K562 (cell line): ENCODE measurements around the gene GATM. TPM values are rescaled to one million over a fixed set of nuclear protein-coding genes. Genes with fewer than 3 reads are reported as not detected.

Experiments
- BRD4 ChIP-seq: fragments of 200-600 bp; sonication (generic); IDR thresholded peaks from 2 replicates; pipeline ENCODE4 v1.6.1; 2017; ENCODE audit warnings: inconsistent platforms
- EHMT2 ChIP-seq: fragments of 450-650 bp; IDR thresholded peaks from 2 replicates; pipeline ENCODE4 v1.6.1; 2018; ENCODE audit warnings: antibody characterized with exemption
- EWSR1 ChIP-seq: fragments of 450-650 bp; IDR thresholded peaks from 2 replicates; pipeline ENCODE4 v1.6.1; 2018; ENCODE audit warnings: borderline replicate concordance, mild to moderate bottlenecking, low read depth, moderate library complexity; ENCODE audit not compliant: partially characterized antibody
- HDAC8 ChIP-seq: fragments of 450-650 bp; IDR thresholded peaks from 2 replicates; pipeline ENCODE4 v1.6.1; 2016; ENCODE audit warnings: mild to moderate bottlenecking, missing genetic modification characterization, moderate library complexity, missing compliant biosample characterization
- HDGF ChIP-seq: fragments of 450-650 bp; IDR thresholded peaks from 2 replicates; pipeline ENCODE4 v1.6.1; 2016
- KAT2B ChIP-seq: IDR thresholded peaks from one replicate; pipeline ENCODE4 v1.6.1; 2012; ENCODE audit warnings: low read depth, mild to moderate bottlenecking, control low read depth, inconsistent platforms, low read length, moderate library complexity
- KHSRP ChIP-seq: fragments of 450-650 bp; IDR thresholded peaks from 2 replicates; pipeline ENCODE4 v1.6.1; 2017
- KLF1 ChIP-seq: fragments of 450-650 bp; IDR thresholded peaks from 2 replicates; pipeline ENCODE4 v1.6.1; 2016; ENCODE audit warnings: missing genetic modification characterization, missing compliant biosample characterization
- MTA1 ChIP-seq: fragments of 450-650 bp; IDR thresholded peaks from 2 replicates; pipeline ENCODE4 v1.6.1; 2017; ENCODE audit warnings: borderline replicate concordance
- PCBP1 ChIP-seq: fragments of 200-400 bp; formaldehyde crosslinking; IDR thresholded peaks from 2 replicates; pipeline ENCODE4 v1.6.1; 2018; ENCODE audit warnings: mild to moderate bottlenecking, low read depth, low read length; ENCODE audit not compliant: poor library complexity, severe bottlenecking
- SNIP1 ChIP-seq: fragments of 450-650 bp; IDR thresholded peaks from 2 replicates; pipeline ENCODE4 v1.7.1; 2017; ENCODE audit warnings: low read depth, mild to moderate bottlenecking
- SP2 ChIP-seq: IDR thresholded peaks from 2 replicates; pipeline ENCODE4 v1.6.1; 2011; ENCODE audit warnings: mild to moderate bottlenecking, low read depth, low read length, moderate library complexity; ENCODE audit not compliant: poor library complexity, severe bottlenecking; ENCODE audit errors: extremely low read depth
- TAL1 ChIP-seq: fragments of 450-650 bp; IDR thresholded peaks from 2 replicates; pipeline ENCODE4 v1.6.1; 2016; ENCODE audit warnings: mild to moderate bottlenecking
- THRA ChIP-seq: fragments of 450-650 bp; IDR thresholded peaks from 2 replicates; pipeline ENCODE4 v1.6.1; 2017; ENCODE audit warnings: mild to moderate bottlenecking, moderate library complexity
- TSC22D4 ChIP-seq: fragments of 450-650 bp; IDR thresholded peaks from 2 replicates; pipeline ENCODE4 v1.6.1; 2016; ENCODE audit warnings: missing genetic modification characterization, missing biosample characterization, control low read depth
- ZNF277 ChIP-seq: fragments of 250-450 bp; sonication (Bioruptor Pico); IDR thresholded peaks from 2 replicates; pipeline ENCODE4 v1.8.0; 2022; ENCODE audit warnings: inconsistent platforms, mild to moderate bottlenecking, moderate library complexity, borderline replicate concordance
- ZNF449 ChIP-seq: fragments of 250-450 bp; sonication (Bioruptor Pico); IDR thresholded peaks from 2 replicates; pipeline ENCODE4 v1.8.0; 2022; ENCODE audit warnings: moderate library complexity, mild to moderate bottlenecking, inconsistent platforms
- ZNF583 ChIP-seq: fragments of 250-450 bp; sonication (Bioruptor Pico); IDR thresholded peaks from 2 replicates; pipeline ENCODE4 v1.4.0; 2020
- ZNF644 ChIP-seq: fragments of 200-800 bp; sonication (Bioruptor generic); IDR thresholded peaks from 2 replicates; pipeline ENCODE4 v1.6.1; 2016; ENCODE audit warnings: low read depth, missing genetic modification characterization, missing compliant biosample characterization
- ZNF707 ChIP-seq: fragments of 250-450 bp; sonication (Bioruptor Pico); conservative IDR thresholded peaks from 2 replicates; pipeline ENCODE4 v1.8.0; 2022; ENCODE audit warnings: inconsistent platforms, mild to moderate bottlenecking, moderate library complexity
- polyA plus RNA-seq, 8 experiments: library from polyadenylated mRNA; depleted of rRNA in 4 of 8; stranded (reverse) in 5 of 8; unstranded in 3 of 8; fragments of >200 nt; fragmentation: Nextera tagmentation in 2 of 8; fragmentation: Illumina TruSeq in 1 of 8; extraction: Ambion mirVana in 2 of 8; extraction: Trizol in 1 of 8; gene quantifications; 2 replicates each; pipeline versions ENCODE4 v1.2.1 to v1.2.3, GENCODE V29; 2011 to 2014; ENCODE audit warnings: inconsistent platforms in 1 of 8, missing spikeins in 1 of 8
- total RNA-seq, 7 experiments: library from RNA; depleted of rRNA in 6 of 7; stranded (reverse); fragments of >200 nt in 6 of 7; fragmentation: Illumina TruSeq in 2 of 7; extraction: Trizol in 2 of 7; gene quantifications; 2 replicates each; pipeline versions ENCODE4 v1.2.1 to v1.2.3, GENCODE V29; 2011 to 2021; ENCODE audit warnings: low replicate concordance in 1 of 7
- TF ChIP-seq, protein P1 (sequence below): fragments of 450-650 bp; IDR thresholded peaks from 2 replicates; pipeline ENCODE4 v1.6.1; 2014; ENCODE audit warnings: low read depth, mild to moderate bottlenecking, moderate library complexity, borderline replicate concordance
- TF ChIP-seq, protein P2 (sequence below): fragments of 450-650 bp; formaldehyde crosslinking; IDR thresholded peaks from 2 replicates; pipeline ENCODE4 v1.4.0; 2022; ENCODE audit warnings: missing genetic modification characterization

The GATM gene
- total and polyA plus RNA-seq, 9 of the 15 experiments (the other 6 are each of a cell fraction or from before 2014, with no cell fraction given) = 0.11 to 1.1 (median 0.65) TPM

DNA sequence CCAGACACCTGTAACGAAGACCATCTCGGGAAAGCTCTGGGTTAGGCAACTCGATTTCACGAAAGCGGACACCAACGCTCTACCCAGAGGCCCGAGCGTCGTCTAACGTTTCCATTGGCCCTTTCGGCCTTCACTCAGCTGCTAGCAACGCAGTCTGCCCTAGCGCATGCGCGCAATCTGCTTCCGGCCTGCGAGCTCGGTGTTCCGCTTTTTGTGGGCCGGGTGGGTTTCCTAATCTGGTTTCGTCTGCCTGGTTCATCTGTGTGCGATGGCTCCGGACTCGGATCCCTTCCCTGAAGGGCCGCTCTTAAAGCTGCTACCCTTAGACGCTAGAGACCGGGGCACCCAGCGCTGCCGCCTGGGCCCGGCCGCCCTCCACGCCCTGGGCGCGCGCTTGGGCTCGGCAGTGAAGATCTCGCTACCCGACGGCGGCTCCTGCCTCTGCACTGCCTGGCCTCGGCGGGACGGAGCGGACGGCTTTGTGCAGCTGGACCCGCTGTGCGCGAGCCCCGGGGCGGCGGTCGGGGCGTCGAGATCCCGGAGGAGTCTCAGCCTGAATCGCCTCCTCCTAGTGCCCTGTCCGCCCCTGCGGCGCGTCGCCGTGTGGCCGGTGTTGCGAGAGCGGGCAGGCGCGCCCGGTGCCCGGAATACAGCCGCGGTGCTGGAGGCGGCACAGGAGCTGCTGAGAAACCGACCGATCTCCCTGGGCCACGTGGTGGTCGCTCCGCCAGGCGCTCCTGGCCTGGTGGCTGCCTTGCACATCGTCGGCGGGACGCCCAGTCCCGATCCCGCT is 24.0 kb upstream of the GATM start (continued):
- TF ChIP-seq ZNF449 (CRISPR knock-in tag) (no peak), PCBP1 (no peak), ZNF277 (CRISPR knock-in tag) (no peak), HDGF (no peak), SNIP1 (no peak), BRD4 (0 out of 2 replicates have a peak, but pooled peaks have one; percentile 45), SP2 (peak; percentile 81), KLF1 (tag) (no peak), EHMT2 (no peak), TSC22D4 (tag) (no peak), THRA (no peak), ZNF707 (no peak), TAL1 (no peak), MTA1 (no peak), KAT2B (no peak), ZNF583 (CRISPR knock-in tag) (no peak), ZNF644 (tag) (no peak), KHSRP (no peak), EWSR1 (no peak), HDAC8 (no peak)
- TF ChIP-seq, protein P1, sequence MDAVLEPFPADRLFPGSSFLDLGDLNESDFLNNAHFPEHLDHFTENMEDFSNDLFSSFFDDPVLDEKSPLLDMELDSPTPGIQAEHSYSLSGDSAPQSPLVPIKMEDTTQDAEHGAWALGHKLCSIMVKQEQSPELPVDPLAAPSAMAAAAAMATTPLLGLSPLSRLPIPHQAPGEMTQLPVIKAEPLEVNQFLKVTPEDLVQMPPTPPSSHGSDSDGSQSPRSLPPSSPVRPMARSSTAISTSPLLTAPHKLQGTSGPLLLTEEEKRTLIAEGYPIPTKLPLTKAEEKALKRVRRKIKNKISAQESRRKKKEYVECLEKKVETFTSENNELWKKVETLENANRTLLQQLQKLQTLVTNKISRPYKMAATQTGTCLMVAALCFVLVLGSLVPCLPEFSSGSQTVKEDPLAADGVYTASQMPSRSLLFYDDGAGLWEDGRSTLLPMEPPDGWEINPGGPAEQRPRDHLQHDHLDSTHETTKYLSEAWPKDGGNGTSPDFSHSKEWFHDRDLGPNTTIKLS = no peak
- TF ChIP-seq, protein P2, sequence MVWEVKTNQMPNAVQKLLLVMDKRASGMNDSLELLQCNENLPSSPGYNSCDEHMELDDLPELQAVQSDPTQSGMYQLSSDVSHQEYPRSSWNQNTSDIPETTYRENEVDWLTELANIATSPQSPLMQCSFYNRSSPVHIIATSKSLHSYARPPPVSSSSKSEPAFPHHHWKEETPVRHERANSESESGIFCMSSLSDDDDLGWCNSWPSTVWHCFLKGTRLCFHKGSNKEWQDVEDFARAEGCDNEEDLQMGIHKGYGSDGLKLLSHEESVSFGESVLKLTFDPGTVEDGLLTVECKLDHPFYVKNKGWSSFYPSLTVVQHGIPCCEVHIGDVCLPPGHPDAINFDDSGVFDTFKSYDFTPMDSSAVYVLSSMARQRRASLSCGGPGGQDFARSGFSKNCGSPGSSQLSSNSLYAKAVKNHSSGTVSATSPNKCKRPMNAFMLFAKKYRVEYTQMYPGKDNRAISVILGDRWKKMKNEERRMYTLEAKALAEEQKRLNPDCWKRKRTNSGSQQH (CRISPR knock-in tag) = no peak
